ENCODE results near the gene BACE1-AS. TPM values are rescaled to one million over a fixed set of nuclear protein-coding genes. Genes with fewer than 3 reads are reported as not detected.

Gene BACE1-AS
- total RNA-seq, 3 donors from 2014 or later, result 5.9 to 8.9 (median 6.6) TPM

GRCh38 chr11:117298195-117298594, 7.0 kb downstream of the BACE1-AS start:
- TF ChIP-seq POLR2A (IDR thresholded peaks at IDR 0.05) (no peak), POLR2AphosphoS5 (IDR thresholded peaks at IDR 0.05) (no peak), CTCF (IDR thresholded peaks at IDR 0.05) (no peak)
- H3K9me3 ChIP-seq, result no peaks in the 10 kb centered on the region
- DNase-seq (ENCODE audit: low spot score in 2 of 2), result no peak

GRCh38 chr11:117299351-117300282, 8.5 kb downstream of the BACE1-AS start:
- Histone ChIP-seq H3K4me3 (peak overlapping the region in 2 of 3 donors; percentile 26 to 54), H3K27ac (no peak overlapping the region), H3K9me3 (no peaks in the 10 kb centered on the region), H3K4me1 (peaks cover 0 to 8% of the 10 kb centered on the region in 2 donors), H3K36me3 (no peaks in the 10 kb centered on the region), H3K27me3 (no peaks in the 10 kb centered on the region)
- no peak for TF ChIP-seq CTCF (IDR thresholded peaks at IDR 0.05)
- no peak for TF ChIP-seq POLR2A (IDR thresholded peaks at IDR 0.05)
- no peak for TF ChIP-seq POLR2AphosphoS5 (IDR thresholded peaks at IDR 0.05)
- intact Hi-C loops (cut with DNase I; ENCODE audit: low total_unique reads), result no loop called here
- no peak for DNase-seq (ENCODE audit: low spot score in 2 of 2)

More at GRCh38 chr11:117298195-117298594, 7.0 kb downstream of the BACE1-AS start:
- no peaks in the 10 kb centered on the region for H3K27me3 ChIP-seq
- no peak overlapping the region for H3K4me3 ChIP-seq
- H3K27ac ChIP-seq, result no peak overlapping the region
- intact Hi-C loops (cut with DNase I; ENCODE audit: low total_unique reads), result no loop called here
- peaks cover 0 to 8% of the 10 kb centered on the region in 2 donors for H3K4me1 ChIP-seq
- H3K36me3 ChIP-seq, result no peaks in the 10 kb centered on the region

GRCh38 chr11:117300283-117300663, 9.1 kb downstream of the BACE1-AS start:
- Histone ChIP-seq H3K27ac (peak overlapping the region in 1 of 2 donors; percentile 34), H3K27me3 (no peaks in the 10 kb centered on the region), H3K4me1 (peaks cover 0 to 8% of the 10 kb centered on the region in 2 donors), H3K4me3 (peak overlapping the region in 2 of 3 donors; percentile 26 to 54), H3K9me3 (no peaks in the 10 kb centered on the region), H3K36me3 (no peaks in the 10 kb centered on the region)
- TF ChIP-seq CTCF (IDR thresholded peaks at IDR 0.05) (no peak), POLR2A (IDR thresholded peaks at IDR 0.05) (no peak), POLR2AphosphoS5 (IDR thresholded peaks at IDR 0.05) (no peak)
- intact Hi-C loops (cut with DNase I; ENCODE audit: low total_unique reads), result no loop called here
- peak in 1 of 2 donors; percentile 50 for DNase-seq (ENCODE audit: low spot score in 2 of 2)

GRCh38 chr11:117300773-117301172, 9.6 kb downstream of the BACE1-AS start:
- DNase-seq (ENCODE audit: low spot score in 2 of 2), result no peak
- H3K4me1 ChIP-seq, result peaks cover 0 to 8% of the 10 kb centered on the region in 2 donors
- H3K27ac ChIP-seq, result peak overlapping the region in 1 of 2 donors; percentile 34
- H3K27me3 ChIP-seq, result no peaks in the 10 kb centered on the region
- intact Hi-C loops (cut with DNase I; ENCODE audit: low total_unique reads), result no loop called here
- no peaks in the 10 kb centered on the region for H3K9me3 ChIP-seq
- TF ChIP-seq POLR2A (IDR thresholded peaks at IDR 0.05), result no peak
- TF ChIP-seq POLR2AphosphoS5 (IDR thresholded peaks at IDR 0.05), result no peak
- no peak for TF ChIP-seq CTCF (IDR thresholded peaks at IDR 0.05)
- peak overlapping the region in 2 of 3 donors; percentile 26 to 54 for H3K4me3 ChIP-seq
- no peaks in the 10 kb centered on the region for H3K36me3 ChIP-seq

- Histone ChIP-seq H3K4me1 (peaks cover 0 to 8% of the 10 kb centered on the region in 2 donors), H3K4me3 (no peak overlapping the region), H3K27ac (no peak overlapping the region), H3K36me3 (no peaks in the 10 kb centered on the region), H3K9me3 (no peaks in the 10 kb centered on the region), H3K27me3 (no peaks in the 10 kb centered on the region)
- intact Hi-C loops (cut with DNase I; ENCODE audit: low total_unique reads), result no loop called here
- DNase-seq (ENCODE audit: low spot score in 2 of 2), result no peak
- TF ChIP-seq POLR2A (IDR thresholded peaks at IDR 0.05) (no peak), POLR2AphosphoS5 (IDR thresholded peaks at IDR 0.05) (no peak), CTCF (IDR thresholded peaks at IDR 0.05) (no peak)
Observed at GRCh38 chr11:117302228-117302627, 11.1 kb downstream of the BACE1-AS start.
